Measurements from ENCODE around the gene PABPC1L.

PABPC1L gene

DNA sequence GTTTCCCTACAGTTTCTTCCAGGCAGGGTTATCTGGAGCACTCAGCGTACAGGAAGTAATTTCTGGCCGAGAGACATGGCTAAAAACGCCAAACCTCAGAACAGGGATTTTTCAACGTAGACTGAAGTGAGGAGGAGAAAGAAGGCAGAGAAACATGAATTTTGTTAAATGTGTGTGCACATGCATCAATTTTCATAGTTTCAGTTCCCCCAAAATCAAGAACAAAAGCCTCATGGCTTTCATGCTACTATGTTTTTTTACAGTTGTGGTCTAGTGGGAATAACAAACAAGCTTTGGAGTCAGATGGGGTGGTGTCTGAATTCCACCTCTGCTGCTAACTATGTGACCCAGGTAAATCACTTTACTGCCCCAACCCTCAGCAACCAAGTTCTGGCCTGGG lies 45.4 kb downstream of the PABPC1L start:
- H3K9ac ChIP-seq (ENCODE audit: insufficient read length, low read depth): no peak overlapping the region

DNA sequence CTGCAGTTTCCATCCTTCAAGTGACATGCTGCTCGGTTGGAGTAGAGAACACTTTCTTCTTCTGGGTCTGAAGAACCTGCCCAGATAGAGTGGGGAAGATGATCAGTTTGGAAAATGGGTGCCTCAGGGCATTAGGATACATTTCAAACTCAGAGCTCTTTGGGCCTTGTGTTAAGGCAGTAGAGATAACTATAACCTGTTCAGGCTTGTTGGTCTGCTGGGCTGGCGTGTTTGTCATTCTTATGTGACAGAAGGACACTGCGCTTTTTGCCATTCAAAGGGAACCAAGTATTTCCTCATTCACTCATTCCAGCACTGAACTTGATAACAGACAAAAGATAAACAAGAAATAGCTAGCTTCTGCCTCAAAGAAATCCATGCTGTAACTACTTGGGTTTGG lies 46.5 kb downstream of the PABPC1L start:
- H3K36me3 ChIP-seq (ENCODE audit: insufficient read depth, insufficient read length, low read length): peaks cover 73% of the 10 kb centered on the region
- DNase-seq (ENCODE audit: low read depth, low spot score): no peak
- no peak overlapping the region for H3K9ac ChIP-seq (ENCODE audit: insufficient read length, low read depth)

More for the DNA sequence above, 45.4 kb downstream of the PABPC1L start:
- no peaks in the 10 kb centered on the region for H3K9me3 ChIP-seq (ENCODE audit: insufficient read depth, low read length)
- TF ChIP-seq YY1 (IDR thresholded peaks at IDR 0.05; ENCODE audit: insufficient read depth, insufficient read length): no peak
- H3K27me3 ChIP-seq (ENCODE audit: insufficient read depth, insufficient read length): no peaks in the 10 kb centered on the region
- H3K36me3 ChIP-seq (ENCODE audit: insufficient read depth, insufficient read length, low read length): peaks cover 84% of the 10 kb centered on the region
- no peak for DNase-seq (ENCODE audit: low read depth, low spot score)
- H3K4me3 ChIP-seq (ENCODE audit: insufficient read length, low read depth): no peak overlapping the region
- no peaks in the 10 kb centered on the region for H3K4me1 ChIP-seq (ENCODE audit: insufficient read depth, insufficient read length)

DNA sequence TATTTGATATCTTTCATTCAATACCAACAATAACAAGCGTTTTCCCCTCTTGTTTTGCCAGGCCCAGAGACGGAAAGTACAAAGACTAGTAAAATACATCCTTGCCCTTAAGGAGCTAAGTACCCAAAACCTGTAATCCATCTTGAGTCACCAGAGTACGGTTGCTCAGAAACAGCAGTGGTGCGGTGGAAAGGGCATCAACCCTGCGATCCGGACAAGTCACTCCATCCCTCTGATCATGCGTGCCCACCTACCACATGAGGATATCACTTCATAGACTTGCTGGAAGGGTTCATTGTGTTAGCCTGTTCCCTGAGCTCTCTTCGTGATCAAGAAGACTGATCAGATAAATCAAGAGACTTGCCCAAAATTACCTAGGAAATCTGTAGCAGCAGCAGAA lies 48.4 kb downstream of the PABPC1L start:
- Histone ChIP-seq H3K4me3 (ENCODE audit: insufficient read length, low read depth) (no peak overlapping the region), H3K9me3 (ENCODE audit: insufficient read depth, low read length) (no peaks in the 10 kb centered on the region), H3K4me1 (ENCODE audit: insufficient read depth, insufficient read length) (no peaks in the 10 kb centered on the region), H3K9ac (ENCODE audit: insufficient read length, low read depth) (no peak overlapping the region), H3K36me3 (ENCODE audit: insufficient read depth, insufficient read length, low read length) (peaks cover 54% of the 10 kb centered on the region), H3K27me3 (ENCODE audit: insufficient read depth, insufficient read length) (no peaks in the 10 kb centered on the region)
- no peak for DNase-seq (ENCODE audit: low read depth, low spot score)
- TF ChIP-seq YY1 (IDR thresholded peaks at IDR 0.05; ENCODE audit: insufficient read depth, insufficient read length) (no peak), ZNF274 (IDR thresholded peaks at IDR 0.05; ENCODE audit: low read depth, low read length) (no peak), SUZ12 (IDR thresholded peaks at IDR 0.05; ENCODE audit: extremely low read depth, insufficient read depth, insufficient read length) (no peak)

More for the DNA sequence above, 46.5 kb downstream of the PABPC1L start:
- Histone ChIP-seq H3K9me3 (ENCODE audit: insufficient read depth, low read length) (no peaks in the 10 kb centered on the region), H3K4me1 (ENCODE audit: insufficient read depth, insufficient read length) (no peaks in the 10 kb centered on the region), H3K4me3 (ENCODE audit: insufficient read length, low read depth) (no peak overlapping the region), H3K27me3 (ENCODE audit: insufficient read depth, insufficient read length) (no peaks in the 10 kb centered on the region)
- TF ChIP-seq ZNF274 (IDR thresholded peaks at IDR 0.05; ENCODE audit: low read depth, low read length) (no peak), YY1 (IDR thresholded peaks at IDR 0.05; ENCODE audit: insufficient read depth, insufficient read length) (no peak), SUZ12 (IDR thresholded peaks at IDR 0.05; ENCODE audit: extremely low read depth, insufficient read depth, insufficient read length) (no peak)

DNA sequence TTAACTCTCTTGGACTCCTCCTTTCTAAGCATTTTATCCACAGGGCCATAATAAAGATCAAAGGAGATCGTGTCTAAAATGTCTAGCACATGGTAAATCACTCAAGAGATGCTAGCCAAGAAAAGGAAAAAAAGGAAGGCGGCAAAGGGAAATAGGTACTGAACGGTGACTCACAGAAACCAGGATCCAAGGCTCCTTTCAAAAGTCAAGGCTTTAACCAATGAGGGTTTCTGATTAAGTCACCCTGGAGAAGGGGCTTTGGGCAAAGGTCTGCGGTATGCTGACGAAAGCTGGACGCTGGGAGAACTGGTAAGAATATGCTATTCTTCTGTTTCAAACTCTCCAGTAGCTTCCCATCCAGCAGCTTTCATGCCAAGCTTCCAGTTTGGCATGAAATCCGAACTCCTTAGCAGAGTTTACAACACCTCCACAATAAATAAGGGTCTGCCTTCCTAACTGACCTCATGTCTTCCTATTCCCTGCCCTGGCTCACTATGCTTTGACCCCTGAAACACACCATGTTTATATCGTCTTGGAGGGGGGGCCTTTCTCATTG lies 49.3 kb downstream of the PABPC1L start:
- Histone ChIP-seq H3K9me3 (ENCODE audit: insufficient read depth, low read length) (no peaks in the 10 kb centered on the region), H3K4me3 (ENCODE audit: insufficient read length, low read depth) (peak overlapping the region; percentile 45), H3K4me1 (ENCODE audit: insufficient read depth, insufficient read length) (no peaks in the 10 kb centered on the region), H3K9ac (ENCODE audit: insufficient read length, low read depth) (peak overlapping the region; percentile 93), H3K27me3 (ENCODE audit: insufficient read depth, insufficient read length) (no peaks in the 10 kb centered on the region), H3K36me3 (ENCODE audit: insufficient read depth, insufficient read length, low read length) (peaks cover 46% of the 10 kb centered on the region)
- no peak for DNase-seq (ENCODE audit: low read depth, low spot score)
- TF ChIP-seq SUZ12 (IDR thresholded peaks at IDR 0.05; ENCODE audit: extremely low read depth, insufficient read depth, insufficient read length) (no peak), YY1 (IDR thresholded peaks at IDR 0.05; ENCODE audit: insufficient read depth, insufficient read length) (no peak), ZNF274 (IDR thresholded peaks at IDR 0.05; ENCODE audit: low read depth, low read length) (no peak)

DNA sequence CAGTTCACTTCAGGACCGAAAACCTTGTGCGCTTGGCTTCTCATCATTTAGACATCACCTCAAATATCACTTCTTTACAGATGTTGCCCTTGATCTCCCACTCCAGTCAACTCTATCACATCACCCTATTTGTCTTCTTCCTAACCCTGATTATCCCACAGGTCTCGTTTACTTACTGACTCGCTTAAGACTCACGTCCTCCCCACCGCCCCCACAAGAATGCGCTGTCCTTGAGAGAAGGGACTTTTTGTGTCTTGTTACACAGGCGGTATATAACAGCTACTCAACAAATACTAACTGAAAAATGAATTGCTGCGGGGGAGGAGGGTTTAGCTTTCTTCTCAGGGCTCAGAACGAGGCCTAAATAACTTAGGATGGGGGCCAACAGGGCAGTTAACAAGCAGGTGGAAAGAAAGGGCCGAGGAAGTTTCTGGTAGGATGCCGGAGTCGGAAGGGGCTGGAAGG lies 49.8 kb downstream of the PABPC1L start:
- TF ChIP-seq SUZ12 (IDR thresholded peaks at IDR 0.05; ENCODE audit: extremely low read depth, insufficient read depth, insufficient read length) (no peak), ZNF274 (IDR thresholded peaks at IDR 0.05; ENCODE audit: low read depth, low read length) (no peak), YY1 (IDR thresholded peaks at IDR 0.05; ENCODE audit: insufficient read depth, insufficient read length) (no peak)
- peak overlapping the region; percentile 45 for H3K4me3 ChIP-seq (ENCODE audit: insufficient read length, low read depth)
- H3K27me3 ChIP-seq (ENCODE audit: insufficient read depth, insufficient read length): no peaks in the 10 kb centered on the region
- no peak for DNase-seq (ENCODE audit: low read depth, low spot score)
- no peaks in the 10 kb centered on the region for H3K9me3 ChIP-seq (ENCODE audit: insufficient read depth, low read length)
- H3K4me1 ChIP-seq (ENCODE audit: insufficient read depth, insufficient read length): no peaks in the 10 kb centered on the region
- H3K36me3 ChIP-seq (ENCODE audit: insufficient read depth, insufficient read length, low read length): peaks cover 40% of the 10 kb centered on the region
- H3K9ac ChIP-seq (ENCODE audit: insufficient read length, low read depth): peak overlapping the region; percentile 93

DNA sequence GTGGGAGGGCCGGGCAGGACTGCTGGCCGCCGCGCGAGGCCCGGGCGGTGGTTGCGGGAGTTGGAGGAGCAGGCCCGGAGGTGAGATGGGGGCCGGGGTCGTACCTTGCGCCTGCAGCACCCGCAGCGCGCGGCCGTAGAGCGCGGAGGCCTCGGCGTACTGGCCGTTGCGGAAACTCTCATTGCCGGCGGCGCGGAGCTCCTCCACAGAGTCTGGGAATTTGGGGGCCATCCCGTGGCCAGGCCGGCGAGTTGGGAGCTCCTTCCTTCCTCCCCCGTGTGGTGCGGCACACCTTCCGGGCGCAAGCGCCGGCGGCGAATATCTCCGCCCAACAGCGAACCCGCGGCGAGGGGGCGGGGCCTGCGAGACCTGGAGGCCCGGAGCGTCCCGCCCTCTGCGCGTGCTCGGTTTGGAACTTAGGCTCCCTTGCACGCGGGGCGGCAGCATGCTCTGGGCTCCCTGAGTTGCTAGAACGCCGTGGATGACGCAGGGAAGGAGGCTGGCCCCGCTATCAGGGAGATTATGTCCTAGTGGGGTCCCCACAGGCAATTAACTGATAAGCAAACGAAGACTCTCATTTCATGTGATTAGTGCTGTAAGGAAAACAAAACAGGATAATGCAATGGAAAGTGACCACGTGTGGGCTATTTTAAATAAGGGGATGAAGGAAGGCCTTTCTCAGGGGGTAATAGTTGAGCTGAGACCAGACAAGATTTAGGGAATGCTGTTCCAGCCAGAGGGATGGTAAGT lies 50.4 kb downstream of the PABPC1L start, which contains the start of gene TOMM34:
TOMM34 (minus strand) TSS at position 295 of the 750 bp plus-strand sequence; CDS start at position 231, 64 bp downstream.
- Histone ChIP-seq H3K27me3 (ENCODE audit: insufficient read depth, insufficient read length) (peaks cover 3% of the 10 kb centered on the region), H3K36me3 (ENCODE audit: insufficient read depth, insufficient read length, low read length) (peaks cover 34% of the 10 kb centered on the region), H3K9me3 (ENCODE audit: insufficient read depth, low read length) (no peaks in the 10 kb centered on the region), H3K9ac (ENCODE audit: insufficient read length, low read depth) (peak within 1 kb of the TSS; percentile 93), H3K4me3 (ENCODE audit: insufficient read length, low read depth) (peak within 1 kb of the TSS; percentile 45), H3K4me1 (ENCODE audit: insufficient read depth, insufficient read length) (no peaks in the 10 kb centered on the region)
- DNase-seq (ENCODE audit: low read depth, low spot score): peak; percentile 93
- TF ChIP-seq ZNF274 (IDR thresholded peaks at IDR 0.05; ENCODE audit: low read depth, low read length) (no peak), YY1 (IDR thresholded peaks at IDR 0.05; ENCODE audit: insufficient read depth, insufficient read length) (no peak), SUZ12 (IDR thresholded peaks at IDR 0.05; ENCODE audit: extremely low read depth, insufficient read depth, insufficient read length) (no peak)
